Measurements from ENCODE around the gene SPIN1. TPM values are rescaled to one million over a fixed set of nuclear protein-coding genes. Genes with fewer than 3 reads are reported as not detected.
"Not testable (repeated sequence)": the region's sequence is repeated elsewhere in the genome, so short reads cannot be mapped to it uniquely, and the experiment has no call there.

The SPIN1 gene
- total RNA-seq, 2 donors from 2014 or later = 76.4 to 78.2 TPM

- not testable (repeated sequence) for DNase-seq (ENCODE audit: low spot score)
- intact Hi-C loops (cut with DNase I) = loop anchor here in 1 of 2 donors (10.0 kb wide), 1 partner anchor 189 kb away; no protein-coding TSS in a partner anchor
These were observed 2.1 kb upstream of the SPIN1 start for GRCh38 chr9:88386137-88386536.

- no peak for DNase-seq (ENCODE audit: low spot score)
- intact Hi-C loops (cut with DNase I) = loop anchor here in 1 of 2 donors (10.0 kb wide), 1 partner anchor 188 kb away; no protein-coding TSS in a partner anchor
These were observed 1.1 kb upstream of the SPIN1 start for GRCh38 chr9:88387036-88387551.

DNA sequence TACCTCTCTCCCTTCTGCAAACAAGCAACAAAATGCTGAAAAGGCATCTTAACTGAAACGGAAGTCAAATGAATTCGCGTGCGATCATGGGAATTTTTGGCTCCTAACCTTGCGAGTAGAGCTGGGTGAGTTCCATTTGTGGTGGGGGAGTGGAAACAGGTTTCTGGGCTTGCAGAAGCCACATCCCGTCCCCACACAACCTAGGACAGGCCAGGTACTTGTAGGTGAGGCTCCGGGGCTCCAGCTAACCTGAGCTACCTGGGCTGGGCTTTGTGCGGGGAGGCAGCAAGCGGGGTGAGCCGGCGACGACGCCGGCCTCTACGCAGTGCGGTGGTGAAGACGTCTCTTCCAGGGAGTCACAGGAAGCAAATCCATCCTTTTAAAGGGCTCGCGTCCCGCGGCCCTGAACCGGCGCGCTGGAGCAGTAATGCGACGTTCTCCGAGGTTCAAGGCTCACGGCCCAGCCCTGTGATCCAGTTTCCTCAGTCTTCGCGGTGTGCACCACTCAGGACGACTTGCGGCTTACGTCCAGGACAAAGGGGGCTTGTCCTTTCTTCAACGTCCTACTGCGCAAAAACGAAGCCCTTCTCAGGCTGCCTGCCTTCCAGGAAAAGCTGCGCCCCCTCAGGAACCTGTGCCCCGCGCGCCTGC is 567 bp upstream of the SPIN1 start:
- DNase-seq (ENCODE audit: low spot score) = peak; percentile 86
- intact Hi-C loops (cut with DNase I) = loop anchor here in 1 of 2 donors (10.0 kb wide), 1 partner anchor 187 kb away; no protein-coding TSS in a partner anchor

GRCh38 chr9:88388886-88389605 is 802 bp downstream of the SPIN1 start:
- peak; percentile 89 for DNase-seq (ENCODE audit: low spot score)
- intact Hi-C loops (cut with DNase I) = loop anchor here in 1 of 2 donors (10.0 kb wide), 1 partner anchor 186 kb away; no protein-coding TSS in a partner anchor

DNA sequence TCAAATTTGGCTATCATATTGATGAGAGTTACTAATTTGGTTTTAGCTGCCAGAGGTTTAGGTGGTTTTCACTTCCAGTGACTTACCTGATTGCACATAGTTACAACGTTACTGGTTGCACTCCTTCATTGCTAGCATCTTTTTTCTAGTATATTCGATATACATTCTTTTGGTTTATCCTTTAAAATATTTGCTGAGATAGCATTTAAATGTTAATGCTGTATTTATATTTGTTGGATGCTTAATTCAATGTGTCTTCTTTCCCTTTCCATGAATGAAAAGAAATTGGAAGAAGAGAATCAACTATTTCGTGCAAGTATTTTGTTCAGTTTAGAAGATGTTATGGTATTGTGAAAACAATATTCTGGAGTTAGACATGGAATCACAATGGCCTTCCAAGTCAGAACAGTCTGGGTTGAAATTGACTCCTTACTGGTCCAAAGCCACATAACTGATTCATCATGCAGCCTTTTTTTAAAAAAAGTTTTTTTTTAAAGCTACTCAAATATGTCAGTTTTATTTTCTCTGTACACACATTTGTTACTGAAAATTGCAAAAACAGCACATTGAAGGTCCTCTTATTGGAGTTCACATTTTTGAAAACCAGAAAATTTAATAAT is 2.2 kb downstream of the SPIN1 start:
- DNase-seq (ENCODE audit: low spot score) = no peak
- intact Hi-C loops (cut with DNase I) = no loop called here

DNA sequence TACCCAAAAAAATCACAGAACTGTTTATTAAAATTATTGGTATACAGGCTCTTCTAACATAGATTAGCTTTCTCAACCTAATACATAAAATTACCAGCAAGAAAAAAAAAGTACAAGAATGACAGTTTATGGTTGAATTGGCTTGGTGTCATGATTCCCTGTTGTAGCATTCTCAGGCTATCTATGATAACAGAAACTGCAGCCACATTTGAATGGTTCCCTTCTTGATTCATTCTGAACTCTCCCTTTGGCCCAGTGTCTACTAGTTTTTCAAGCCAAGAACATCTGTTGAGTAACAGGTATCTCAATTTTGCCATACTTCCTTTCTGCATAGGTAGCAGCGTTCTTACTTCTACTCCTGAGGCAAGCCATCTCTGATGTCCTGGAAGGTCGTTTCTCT is 3.0 kb downstream of the SPIN1 start:
- DNase-seq (ENCODE audit: low spot score) = no peak
- intact Hi-C loops (cut with DNase I) = no loop called here

DNA sequence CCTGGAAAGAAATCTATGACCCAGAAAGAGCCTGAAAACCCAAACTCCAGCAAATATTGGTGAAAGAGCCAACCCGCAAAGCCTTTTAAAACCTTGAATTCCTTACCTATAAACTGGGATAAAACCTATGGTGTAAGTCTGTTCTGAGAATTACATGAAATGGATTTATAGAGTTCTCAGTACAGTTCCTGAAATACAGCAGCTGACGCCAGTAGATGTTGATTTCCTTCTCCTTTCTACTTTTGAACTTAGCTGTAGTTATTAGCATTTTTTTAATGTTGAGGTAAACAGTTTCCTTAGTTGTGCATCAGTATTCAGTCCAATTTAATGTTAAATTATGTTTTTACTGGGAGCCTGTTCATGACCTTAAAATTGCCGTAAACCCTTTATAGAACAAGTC is 3.7 kb downstream of the SPIN1 start:
- intact Hi-C loops (cut with DNase I) = no loop called here
- no peak for DNase-seq (ENCODE audit: low spot score)

- intact Hi-C loops (cut with DNase I) = no loop called here
- no peak for DNase-seq (ENCODE audit: low spot score)
These were observed 4.3 kb downstream of the SPIN1 start for GRCh38 chr9:88392549-88392948.

- DNase-seq (ENCODE audit: low spot score) = no peak
- intact Hi-C loops (cut with DNase I) = no loop called here
These were observed 8.8 kb downstream of the SPIN1 start for GRCh38 chr9:88396836-88397577.

DNA sequence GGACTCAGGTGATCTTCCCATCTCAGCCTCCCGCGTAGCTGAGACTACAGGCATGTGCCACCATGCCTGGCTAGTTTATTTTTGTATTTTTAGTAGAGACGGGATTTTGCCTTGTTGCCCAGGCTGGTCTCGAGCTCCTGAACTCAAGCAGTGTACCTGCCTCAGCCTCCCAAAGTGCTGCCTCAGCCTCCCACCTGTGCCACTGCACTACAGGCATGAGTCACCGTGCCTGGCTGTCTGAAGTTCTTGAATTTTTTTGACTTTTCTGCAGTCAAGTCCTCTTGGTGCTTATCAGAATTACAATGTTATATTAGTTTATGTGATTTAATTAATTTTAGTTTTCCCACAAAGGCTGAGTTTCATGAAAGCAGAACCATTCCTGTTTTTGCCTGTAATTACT is 9.8 kb downstream of the SPIN1 start:
- intact Hi-C loops (cut with DNase I) = no loop called here
- DNase-seq (ENCODE audit: low spot score) = no peak

- intact Hi-C loops (cut with DNase I) = no loop called here
- no peak for DNase-seq (ENCODE audit: low spot score)
These were observed 11.7 kb downstream of the SPIN1 start for GRCh38 chr9:88399966-88400365.

DNA sequence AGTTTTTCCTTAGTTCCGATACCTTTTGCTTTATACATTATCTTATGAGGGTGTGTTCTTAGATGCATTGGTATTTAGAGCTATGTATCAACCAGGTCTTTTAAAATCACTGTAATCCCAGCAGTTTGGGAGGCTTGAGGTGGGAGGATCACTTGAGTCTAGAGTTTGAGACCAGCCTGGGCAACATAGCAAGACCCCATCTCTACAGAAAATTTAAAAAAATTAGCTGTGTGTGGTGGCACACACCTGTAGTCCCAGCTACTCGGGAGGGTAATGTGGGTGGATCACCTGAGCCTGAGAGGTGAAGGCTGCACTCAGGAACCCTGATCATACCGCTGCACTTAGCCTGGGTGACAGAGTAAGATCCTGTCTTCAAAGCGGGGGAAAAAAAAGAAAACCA is 15.1 kb downstream of the SPIN1 start:
- DNase-seq (ENCODE audit: low spot score) = no peak
- intact Hi-C loops (cut with DNase I) = no loop called here

- no peak for DNase-seq (ENCODE audit: low spot score)
- intact Hi-C loops (cut with DNase I) = no loop called here
These were observed 17.8 kb downstream of the SPIN1 start for GRCh38 chr9:88406051-88406450.

- intact Hi-C loops (cut with DNase I) = no loop called here
- DNase-seq (ENCODE audit: low spot score) = no peak
These were observed 23.2 kb downstream of the SPIN1 start for GRCh38 chr9:88411471-88411870.

GRCh38 chr9:88414298-88414697 is 26.1 kb downstream of the SPIN1 start:
- intact Hi-C loops (cut with DNase I) = no loop called here
- DNase-seq (ENCODE audit: low spot score) = no peak

GRCh38 chr9:88418025-88418424 is 29.8 kb downstream of the SPIN1 start:
- intact Hi-C loops (cut with DNase I) = no loop called here
- no peak for DNase-seq (ENCODE audit: low spot score)

DNA sequence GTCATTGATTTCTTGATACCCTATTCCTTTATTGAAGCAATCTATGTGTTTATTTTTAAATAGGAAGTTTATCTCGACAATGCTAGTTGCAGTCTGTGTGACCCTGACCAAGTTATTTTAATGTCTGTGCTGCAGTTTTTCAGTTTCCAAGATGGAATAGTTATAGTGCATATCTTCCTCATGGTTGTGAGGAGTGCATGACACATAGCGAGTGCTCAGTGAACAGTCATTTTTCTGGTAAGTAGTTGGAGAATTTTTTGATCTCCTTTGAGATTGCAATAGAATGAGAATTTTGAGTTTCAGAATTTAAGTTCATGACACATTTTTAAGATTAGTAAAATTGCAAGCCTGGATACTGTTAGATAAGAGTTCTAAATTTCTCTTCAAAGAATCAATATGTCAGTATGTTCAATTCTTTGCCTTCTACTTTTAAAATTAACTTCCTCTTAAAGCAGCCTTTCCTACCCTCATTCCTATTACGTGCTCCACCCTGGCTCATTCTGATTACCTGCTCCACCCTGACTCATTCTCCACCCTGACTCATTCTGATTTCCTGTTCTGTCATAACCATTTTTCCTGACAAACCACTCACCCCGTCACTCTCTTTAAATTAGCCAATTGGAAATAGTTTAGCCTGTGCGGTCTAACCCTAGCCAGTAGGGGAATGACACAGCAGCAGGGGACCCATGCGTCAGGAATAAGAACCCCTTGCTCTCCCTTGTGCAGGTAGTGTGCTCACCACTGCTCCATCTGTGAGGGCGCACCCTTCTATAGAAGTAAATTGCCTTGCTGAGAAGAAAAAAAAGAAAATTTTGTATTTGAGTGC is 30.7 kb downstream of the SPIN1 start:
- intact Hi-C loops (cut with DNase I) = no loop called here
- DNase-seq (ENCODE audit: low spot score) = no peak

DNA sequence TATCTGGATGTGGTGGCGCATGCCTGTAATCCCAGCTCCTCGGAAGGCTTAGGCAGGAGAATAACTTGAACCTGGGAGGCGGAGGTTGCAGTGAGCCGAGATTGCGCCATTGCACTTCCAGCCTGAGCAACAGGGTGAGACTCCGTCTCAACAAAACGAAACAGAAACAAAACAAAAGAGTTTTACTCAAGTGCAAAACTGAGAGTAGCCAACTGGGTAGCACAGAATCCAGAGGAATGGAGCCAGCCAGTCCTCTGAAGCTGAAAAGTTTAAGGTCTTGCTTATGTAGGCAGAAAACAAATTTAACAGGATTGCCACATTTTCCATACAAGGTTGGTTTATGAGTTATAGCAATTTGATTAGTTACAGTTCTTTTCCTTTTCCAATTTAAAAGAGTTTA is 32.0 kb downstream of the SPIN1 start:
- intact Hi-C loops (cut with DNase I) = no loop called here
- no peak for DNase-seq (ENCODE audit: low spot score)

GRCh38 chr9:88421348-88421747 is 33.1 kb downstream of the SPIN1 start:
- intact Hi-C loops (cut with DNase I) = no loop called here
- DNase-seq (ENCODE audit: low spot score) = no peak
